Measurements from ENCODE around the gene THY1. TPM values are rescaled to one million over a fixed set of nuclear protein-coding genes. Genes with fewer than 3 reads are reported as not detected.
"Not testable (repeated sequence)": the region's sequence is repeated elsewhere in the genome, so short reads cannot be mapped to it uniquely, and the experiment has no call there.

Gene THY1
- total RNA-seq, 1 donor from 2014 or later = 75.4 TPM

GRCh38 chr11:119438599-119438998, 15.6 kb upstream of the THY1 start:
- Mint-ChIP-seq H3K36me3 (ENCODE audit: low read depth) (no peaks in the 10 kb centered on the region), H3K9me3 (peaks cover 2% of the 10 kb centered on the region), H3K27ac (ENCODE audit: unreplicated experiment) (no peak overlapping the region), H3K4me1 (peaks cover 9% of the 10 kb centered on the region), H3K4me3 (no peak overlapping the region), H3K27me3 (ENCODE audit: low read depth) (peaks cover 10% of the 10 kb centered on the region)
- DNase-seq (ENCODE audit: low read depth, low spot score) = no peak
- TF ChIP-seq, protein P1, sequence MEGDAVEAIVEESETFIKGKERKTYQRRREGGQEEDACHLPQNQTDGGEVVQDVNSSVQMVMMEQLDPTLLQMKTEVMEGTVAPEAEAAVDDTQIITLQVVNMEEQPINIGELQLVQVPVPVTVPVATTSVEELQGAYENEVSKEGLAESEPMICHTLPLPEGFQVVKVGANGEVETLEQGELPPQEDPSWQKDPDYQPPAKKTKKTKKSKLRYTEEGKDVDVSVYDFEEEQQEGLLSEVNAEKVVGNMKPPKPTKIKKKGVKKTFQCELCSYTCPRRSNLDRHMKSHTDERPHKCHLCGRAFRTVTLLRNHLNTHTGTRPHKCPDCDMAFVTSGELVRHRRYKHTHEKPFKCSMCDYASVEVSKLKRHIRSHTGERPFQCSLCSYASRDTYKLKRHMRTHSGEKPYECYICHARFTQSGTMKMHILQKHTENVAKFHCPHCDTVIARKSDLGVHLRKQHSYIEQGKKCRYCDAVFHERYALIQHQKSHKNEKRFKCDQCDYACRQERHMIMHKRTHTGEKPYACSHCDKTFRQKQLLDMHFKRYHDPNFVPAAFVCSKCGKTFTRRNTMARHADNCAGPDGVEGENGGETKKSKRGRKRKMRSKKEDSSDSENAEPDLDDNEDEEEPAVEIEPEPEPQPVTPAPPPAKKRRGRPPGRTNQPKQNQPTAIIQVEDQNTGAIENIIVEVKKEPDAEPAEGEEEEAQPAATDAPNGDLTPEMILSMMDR (conservative IDR thresholded peaks at IDR 0.05) = no peak

GRCh38 chr11:119437521-119437920, 14.5 kb upstream of the THY1 start:
- H3K36me3 Mint-ChIP-seq (ENCODE audit: low read depth); H3K27ac Mint-ChIP-seq (ENCODE audit: unreplicated experiment); H3K9me3 Mint-ChIP-seq; H3K4me3 Mint-ChIP-seq; DNase-seq (ENCODE audit: low read depth, low spot score): not testable (repeated sequence)
- Mint-ChIP-seq H3K27me3 (ENCODE audit: low read depth) (peaks cover 21% of the 10 kb centered on the region), H3K4me1 (peaks cover 20% of the 10 kb centered on the region)

GRCh38 chr11:119436711-119437110, 13.7 kb upstream of the THY1 start:
- Mint-ChIP-seq H3K36me3 (ENCODE audit: low read depth) (no peaks in the 10 kb centered on the region), H3K27ac (ENCODE audit: unreplicated experiment) (no peak overlapping the region), H3K4me1 (peaks cover 27% of the 10 kb centered on the region), H3K27me3 (ENCODE audit: low read depth) (peaks cover 28% of the 10 kb centered on the region), H3K9me3 (peaks cover 2% of the 10 kb centered on the region), H3K4me3 (no peak overlapping the region)
- DNase-seq (ENCODE audit: low read depth, low spot score) = no peak
- TF ChIP-seq, protein P1 (conservative IDR thresholded peaks at IDR 0.05) = no peak

GRCh38 chr11:119436093-119436492, 13.1 kb upstream of the THY1 start:
- H3K27ac Mint-ChIP-seq (ENCODE audit: unreplicated experiment) = no peak overlapping the region

DNA sequence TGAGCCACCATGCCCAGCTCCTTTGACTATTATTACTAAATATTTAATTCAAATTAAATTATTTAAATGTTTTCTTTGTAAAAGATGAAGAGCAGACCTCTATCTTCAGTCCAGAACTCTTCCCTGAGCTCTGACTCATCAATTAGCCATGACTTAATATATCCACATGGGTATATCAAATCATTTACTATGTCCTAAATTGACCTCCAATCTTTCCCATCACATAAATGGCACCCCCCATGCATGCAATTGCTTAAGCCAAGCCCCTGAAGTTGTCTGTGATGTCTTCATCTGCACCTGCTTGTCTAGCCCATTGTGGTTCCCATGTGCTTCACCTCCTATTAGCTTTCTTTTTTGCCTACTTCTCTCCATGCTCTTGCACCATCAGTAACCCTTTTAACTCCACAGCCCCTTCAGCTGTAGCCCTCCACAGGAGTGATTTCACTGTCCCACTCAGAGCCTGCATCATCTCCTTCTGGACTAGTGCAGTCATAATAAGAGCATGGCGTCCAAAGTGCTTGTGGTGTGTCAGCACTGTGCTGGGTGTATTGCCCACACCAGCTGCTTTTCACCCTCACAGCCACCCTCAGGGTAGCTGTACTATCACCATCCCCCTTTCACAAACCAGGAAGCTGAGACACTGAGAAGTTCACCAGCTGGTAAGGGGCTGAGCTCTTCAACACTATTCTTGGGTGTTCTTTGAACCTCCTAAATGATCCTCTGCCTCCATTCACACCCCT, 11.8 kb upstream of the THY1 start:
- peaks cover 38% of the 10 kb centered on the region for H3K4me1 Mint-ChIP-seq
- H3K4me3 Mint-ChIP-seq = no peak overlapping the region
- no peak overlapping the region for H3K27ac Mint-ChIP-seq (ENCODE audit: unreplicated experiment)
- peaks cover 42% of the 10 kb centered on the region for H3K27me3 Mint-ChIP-seq (ENCODE audit: low read depth)
- no peaks in the 10 kb centered on the region for H3K36me3 Mint-ChIP-seq (ENCODE audit: low read depth)
- DNase-seq (ENCODE audit: low read depth, low spot score) = no peak
- TF ChIP-seq, protein P1 (conservative IDR thresholded peaks at IDR 0.05) = no peak
- H3K9me3 Mint-ChIP-seq = peaks cover 2% of the 10 kb centered on the region

More at GRCh38 chr11:119436093-119436492, 13.1 kb upstream of the THY1 start:
- TF ChIP-seq, protein P1 (conservative IDR thresholded peaks at IDR 0.05) = no peak
- Mint-ChIP-seq H3K27me3 (ENCODE audit: low read depth) (peaks cover 34% of the 10 kb centered on the region), H3K4me1 (peaks cover 33% of the 10 kb centered on the region), H3K36me3 (ENCODE audit: low read depth) (no peaks in the 10 kb centered on the region), H3K4me3 (no peak overlapping the region), H3K9me3 (peaks cover 2% of the 10 kb centered on the region)
- no peak for DNase-seq (ENCODE audit: low read depth, low spot score)

- no peak for DNase-seq (ENCODE audit: low read depth, low spot score)
- H3K27ac Mint-ChIP-seq (ENCODE audit: unreplicated experiment) = no peak overlapping the region
- no peak overlapping the region for H3K4me3 Mint-ChIP-seq
- no peaks in the 10 kb centered on the region for H3K36me3 Mint-ChIP-seq (ENCODE audit: low read depth)
- H3K9me3 Mint-ChIP-seq = peaks cover 2% of the 10 kb centered on the region
- TF ChIP-seq, protein P1 (conservative IDR thresholded peaks at IDR 0.05) = no peak
- H3K4me1 Mint-ChIP-seq = peaks cover 32% of the 10 kb centered on the region
- peaks cover 42% of the 10 kb centered on the region for H3K27me3 Mint-ChIP-seq (ENCODE audit: low read depth)
Measured at GRCh38 chr11:119433358-119433725, 10.4 kb upstream of the THY1 start.
